Activated CD4-positive, alpha-beta T cell treated with anti-CD3 and anti-CD28 coated beads, Interleukin-2, amount 10 ng/mL, durations not matched to agents 7 days and 5 days (primary cell): ENCODE data around the gene ATL1. TPM values are rescaled to one million over a fixed set of nuclear protein-coding genes. Genes with fewer than 3 reads are reported as not detected.

ENCODE experiments used
- CTCF ChIA-PET: fragments of 350-600 bp; sonication (Branson Sonifier 250); formaldehyde crosslinking; loops from one replicate; lab custom pipeline; 2021; ENCODE audit warnings: antibody characterized with exemption; lab: Charles Lee
- POLR2A ChIA-PET: fragments of 350-600 bp; sonication (Branson Sonifier 250); formaldehyde crosslinking; loops from one replicate; lab custom pipeline; 2021; ENCODE audit warnings: antibody characterized with exemption; lab: Charles Lee
- DNase-seq: peaks from one replicate; pipeline ENCODE4 v3.0.0-alpha.2; 2020
- H3K27ac Mint-ChIP-seq: one replicate; pipeline ENCODE4 v1.8.0; 2021; ENCODE audit warnings: mild to moderate bottlenecking, moderate library complexity, mixed read lengths
- H3K27me3 Mint-ChIP-seq: one replicate; pipeline ENCODE4 v1.8.0; 2021; ENCODE audit warnings: mixed read lengths
- H3K36me3 Mint-ChIP-seq: one replicate; pipeline ENCODE4 v1.8.0; 2021; ENCODE audit warnings: low read depth, mixed read lengths
- H3K4me1 Mint-ChIP-seq: one replicate; pipeline ENCODE4 v1.8.0; 2021; ENCODE audit warnings: mixed read lengths
- H3K4me3 Mint-ChIP-seq: one replicate; pipeline ENCODE4 v1.8.0; 2021; ENCODE audit warnings: mild to moderate bottlenecking, moderate library complexity, mixed read lengths
- H3K9me3 Mint-ChIP-seq: one replicate; pipeline ENCODE4 v1.8.0; 2021; ENCODE audit warnings: mixed read lengths
- total RNA-seq, 2 experiments: library from RNA; stranded (reverse); gene quantifications; one replicate each; pipeline ENCODE4 v1.2.3, GENCODE V29; 2021

Gene ATL1
- total RNA-seq: 1 to 10 TPM in 1 of 2 experiments, under 1 TPM in 1; 0.67 to 1.2 TPM

- H3K9me3 Mint-ChIP-seq: no peaks in the 10 kb centered on the region
- H3K4me3 Mint-ChIP-seq: peak within 1 kb of the TSS; percentile 75
- CTCF ChIA-PET: interaction anchor here (0.7 to 1.4 kb wide), 2 partner anchors 12 to 21 kb away, joined by 3 to 5 read pairs; no protein-coding TSS in a partner anchor
- peak within 1 kb of the TSS; percentile 63 for H3K27ac Mint-ChIP-seq
- H3K36me3 Mint-ChIP-seq: no peaks in the 10 kb centered on the region
- POLR2A ChIA-PET: interaction anchor here (0.7 kb wide), 1 partner anchor 60 kb away, joined by 3 read pairs; no protein-coding TSS in a partner anchor
- peaks cover 19% of the 10 kb centered on the region for H3K4me1 Mint-ChIP-seq
- H3K27me3 Mint-ChIP-seq: peaks cover 62% of the 10 kb centered on the region
- DNase-seq: peak; percentile 51
Measured at GRCh38 chr14:50559990-50560930, at the start of gene ATL1. Gene ATL1, plus strand, starts transcription at chr14:50560145. Its CDS starts 121 bp downstream, at chr14:50560266.

- ChIA-PET POLR2A (no interaction called here), CTCF (interaction anchor here (0.6 kb wide), 1 partner anchor 198 kb away, joined by 3 read pairs; no protein-coding TSS in a partner anchor)
- peaks cover 12% of the 10 kb centered on the region for H3K36me3 Mint-ChIP-seq
- no peaks in the 10 kb centered on the region for H3K27me3 Mint-ChIP-seq
- no peak overlapping the region for H3K4me3 Mint-ChIP-seq
- no peak overlapping the region for H3K27ac Mint-ChIP-seq
- H3K9me3 Mint-ChIP-seq: no peaks in the 10 kb centered on the region
- no peak for DNase-seq
- H3K4me1 Mint-ChIP-seq: peaks cover 2% of the 10 kb centered on the region
Measured at GRCh38 chr14:50510157-50510556, 49.8 kb upstream of the ATL1 start.

GRCh38 chr14:50512463-50512862 lies 47.5 kb upstream of the ATL1 start:
- no peak for DNase-seq
- H3K9me3 Mint-ChIP-seq: no peaks in the 10 kb centered on the region
- POLR2A ChIA-PET: no interaction called here
- H3K27me3 Mint-ChIP-seq: no peaks in the 10 kb centered on the region
- no peak overlapping the region for H3K4me3 Mint-ChIP-seq
- H3K4me1 Mint-ChIP-seq: no peaks in the 10 kb centered on the region
- H3K27ac Mint-ChIP-seq: no peak overlapping the region
- H3K36me3 Mint-ChIP-seq: peaks cover 10% of the 10 kb centered on the region
- CTCF ChIA-PET: no interaction called here

- no peak for DNase-seq
- peaks cover 4% of the 10 kb centered on the region for H3K4me1 Mint-ChIP-seq
- ChIA-PET CTCF (interaction anchor here (2.0 kb wide), 1 partner anchor 195 kb away, joined by 5 read pairs; no protein-coding TSS in a partner anchor), POLR2A (no interaction called here)
- H3K9me3 Mint-ChIP-seq: no peaks in the 10 kb centered on the region
- peaks cover 4% of the 10 kb centered on the region for H3K36me3 Mint-ChIP-seq
- no peaks in the 10 kb centered on the region for H3K27me3 Mint-ChIP-seq
- no peak overlapping the region for H3K4me3 Mint-ChIP-seq
- H3K27ac Mint-ChIP-seq: no peak overlapping the region
Measured at GRCh38 chr14:50516091-50516490, 43.9 kb upstream of the ATL1 start.

GRCh38 chr14:50520947-50521815 lies 38.8 kb upstream of the ATL1 start:
- Mint-ChIP-seq H3K9me3 (no peaks in the 10 kb centered on the region), H3K27ac (peak overlapping the region; percentile 78), H3K4me3 (peak overlapping the region; percentile 31), H3K4me1 (peaks cover 43% of the 10 kb centered on the region), H3K27me3 (no peaks in the 10 kb centered on the region), H3K36me3 (peaks cover 3% of the 10 kb centered on the region)
- CTCF ChIA-PET: interaction anchor here (1.2 to 2.1 kb wide), 2 partner anchors 11 to 200 kb away, joined by 5 to 6 read pairs; partner anchors contain the start of gene MAP4K5
- POLR2A ChIA-PET: no interaction called here
- peak; percentile 32 for DNase-seq

GRCh38 chr14:50521912-50522341 lies 38.0 kb upstream of the ATL1 start:
- DNase-seq: peak; percentile 27

GRCh38 chr14:50523271-50524041 lies 36.5 kb upstream of the ATL1 start:
- peak overlapping the region; percentile 11 for H3K27ac Mint-ChIP-seq
- ChIA-PET CTCF (interaction anchor here (0.8 to 2.1 kb wide), 3 partner anchors 9 to 299 kb away, joined by 3 to 6 read pairs (median 4); partner anchors contain the start of gene MAP4K5), POLR2A (no interaction called here)
- H3K4me3 Mint-ChIP-seq: no peak overlapping the region
- H3K4me1 Mint-ChIP-seq: peaks cover 49% of the 10 kb centered on the region
- H3K27me3 Mint-ChIP-seq: no peaks in the 10 kb centered on the region
- peaks cover 6% of the 10 kb centered on the region for H3K36me3 Mint-ChIP-seq
- no peak for DNase-seq
- no peaks in the 10 kb centered on the region for H3K9me3 Mint-ChIP-seq

More at GRCh38 chr14:50521912-50522341, 38.0 kb upstream of the ATL1 start:
- POLR2A ChIA-PET: interaction anchor here (1.1 kb wide), 1 partner anchor 201 kb away, joined by 3 read pairs; no protein-coding TSS in a partner anchor
- CTCF ChIA-PET: interaction anchor here (1.2 to 2.1 kb wide), 2 partner anchors 10 to 201 kb away, joined by 5 to 6 read pairs; partner anchors contain the start of gene MAP4K5
- Mint-ChIP-seq H3K4me1 (peaks cover 46% of the 10 kb centered on the region), H3K27ac (peak overlapping the region; percentile 78), H3K9me3 (no peaks in the 10 kb centered on the region), H3K36me3 (peaks cover 3% of the 10 kb centered on the region), H3K27me3 (no peaks in the 10 kb centered on the region), H3K4me3 (peak overlapping the region; percentile 31)

GRCh38 chr14:50524060-50524459 lies 35.9 kb upstream of the ATL1 start:
- H3K36me3 Mint-ChIP-seq: peaks cover 11% of the 10 kb centered on the region
- no peak overlapping the region for H3K4me3 Mint-ChIP-seq
- peak overlapping the region; percentile 11 for H3K27ac Mint-ChIP-seq
- DNase-seq: no peak
- H3K9me3 Mint-ChIP-seq: no peaks in the 10 kb centered on the region
- H3K27me3 Mint-ChIP-seq: no peaks in the 10 kb centered on the region
- ChIA-PET POLR2A (no interaction called here), CTCF (interaction anchor here (1.3 kb wide), 1 partner anchor 662 kb away, joined by 3 read pairs; no protein-coding TSS in a partner anchor)
- H3K4me1 Mint-ChIP-seq: peaks cover 51% of the 10 kb centered on the region

- no peak for DNase-seq
- H3K27me3 Mint-ChIP-seq: no peaks in the 10 kb centered on the region
- CTCF ChIA-PET: interaction anchor here (0.5 to 1.3 kb wide), 2 partner anchors 663 to 677 kb away, joined by 3 read pairs; no protein-coding TSS in a partner anchor
- peaks cover 58% of the 10 kb centered on the region for H3K4me1 Mint-ChIP-seq
- no peak overlapping the region for H3K4me3 Mint-ChIP-seq
- POLR2A ChIA-PET: no interaction called here
- no peak overlapping the region for H3K27ac Mint-ChIP-seq
- H3K9me3 Mint-ChIP-seq: no peaks in the 10 kb centered on the region
- peaks cover 16% of the 10 kb centered on the region for H3K36me3 Mint-ChIP-seq
Measured at GRCh38 chr14:50524731-50525515, 35.0 kb upstream of the ATL1 start.

- DNase-seq: no peak
- CTCF ChIA-PET: interaction anchor here (0.6 to 1.6 kb wide), 2 partner anchors 207 to 724 kb away, joined by 3 read pairs; no protein-coding TSS in a partner anchor
- H3K27me3 Mint-ChIP-seq: peaks cover under 1% of the 10 kb centered on the region
- peaks cover 16% of the 10 kb centered on the region for H3K36me3 Mint-ChIP-seq
- no peaks in the 10 kb centered on the region for H3K9me3 Mint-ChIP-seq
- POLR2A ChIA-PET: no interaction called here
- peaks cover 60% of the 10 kb centered on the region for H3K4me1 Mint-ChIP-seq
- no peak overlapping the region for H3K27ac Mint-ChIP-seq
- H3K4me3 Mint-ChIP-seq: no peak overlapping the region
Measured at GRCh38 chr14:50528000-50528399, 31.9 kb upstream of the ATL1 start.
